ENCODE results near the gene SORBS2.

DNA sequence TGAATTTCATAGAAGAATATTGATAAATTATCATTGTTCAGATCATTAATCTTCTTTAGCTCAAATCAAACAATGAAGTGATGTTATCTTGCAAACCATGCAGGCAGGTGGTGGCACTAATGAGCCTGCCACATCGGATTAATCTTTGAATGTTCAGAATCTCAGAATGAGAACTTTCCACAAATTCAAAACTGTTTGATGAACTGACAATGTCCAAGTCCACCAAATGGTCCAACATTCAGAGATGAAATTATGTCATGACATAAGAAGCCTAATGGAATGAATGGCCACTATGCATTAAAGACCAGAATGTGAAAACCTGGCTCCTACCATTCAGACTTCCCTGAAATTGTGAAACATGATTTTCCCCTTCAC lies 67.5 kb downstream of the SORBS2 start:
- TF ChIP-seq CTCF (IDR thresholded peaks at IDR 0.05): no peak
- TF ChIP-seq EZH2 (IDR thresholded peaks at IDR 0.05; ENCODE audit: borderline replicate concordance, insufficient read depth, low read depth, low read length, poor library complexity, severe bottlenecking): no peak
